Thyroid gland (tissue), 4 donors: Measurements from ENCODE around the gene RANBP9.

Source experiments
- CTCF ChIP-seq, 6 experiments: fragments of 200-600 bp in 3 of 6; fragments of 450-650 bp in 3 of 6; sonication (generic) in 3 of 6; IDR thresholded peaks; one replicate each; pipeline ENCODE4 v1.5.1; 2016 to 2019; ENCODE audit warnings: antibody characterized with exemption in 6 of 6, mild to moderate bottlenecking in 2 of 6, inconsistent platforms in 1 of 6, moderate library complexity in 1 of 6
- POLR2A ChIP-seq, 2 donors: fragments of 450-650 bp; IDR thresholded peaks; one replicate each; pipeline ENCODE4 v1.6.1; 2017; ENCODE audit warnings: antibody characterized with exemption in 2 of 2, mild to moderate bottlenecking in 2 of 2, moderate library complexity in 1 of 2

- no peak for TF ChIP-seq CTCF (IDR thresholded peaks at IDR 0.05)
- no peak for TF ChIP-seq POLR2A (IDR thresholded peaks at IDR 0.05)
Observed at GRCh38 chr6:13581700-13582229, 129.9 kb downstream of the RANBP9 start.
